SK-N-SH treated with all-trans-retinoic acid at 6 μM for 48 hours (cell line): ENCODE results near the gene CALML3.

ENCODE experiments used
- ATAC-seq: fragments of 200-7000 bp; cut with Tn5 transposase; 3 replicates; pipeline ENCODE4 v1.9.1; 2020; ENCODE audit warnings: mild to moderate bottlenecking, moderate library complexity
- ARNTL ChIP-seq: fragments of 450-650 bp; formaldehyde crosslinking; IDR thresholded peaks from 2 replicates; pipeline ENCODE4 v1.5.0; 2020; ENCODE audit warnings: low read depth, mild to moderate bottlenecking, moderate library complexity, borderline replicate concordance
- BACH2 ChIP-seq: fragments of 250-450 bp; sonication (Bioruptor Pico); IDR thresholded peaks from 2 replicates; pipeline ENCODE4 v1.9.0; 2021; ENCODE audit warnings: mild to moderate bottlenecking, borderline replicate concordance
- CREB5 ChIP-seq: fragments of 250-450 bp; sonication (Bioruptor Pico); IDR thresholded peaks from 2 replicates; pipeline ENCODE4 v1.5.1; 2020; ENCODE audit warnings: low read depth, mild to moderate bottlenecking, moderate library complexity
- CSDC2 ChIP-seq: fragments of 250-450 bp; sonication (Bioruptor Pico); IDR thresholded peaks from 2 replicates; pipeline ENCODE4 v1.5.0; 2020; ENCODE audit warnings: mild to moderate bottlenecking, moderate library complexity
- ESRRG ChIP-seq: fragments of 250-450 bp; sonication (Bioruptor Pico); IDR thresholded peaks from 2 replicates; pipeline ENCODE4 v1.6.1; 2021; ENCODE audit warnings: mild to moderate bottlenecking
- ISL1 ChIP-seq: fragments of 250-450 bp; sonication (Bioruptor Pico); IDR thresholded peaks from 2 replicates; pipeline ENCODE4 v2.1.2; 2022; ENCODE audit warnings: mild to moderate bottlenecking, moderate library complexity
- OSR1 ChIP-seq: fragments of 250-450 bp; sonication (Bioruptor Pico); IDR thresholded peaks from 2 replicates; pipeline ENCODE4 v1.8.0; 2022; ENCODE audit warnings: moderate library complexity, mild to moderate bottlenecking, inconsistent platforms
- PATZ1 ChIP-seq: fragments of 250-450 bp; sonication (Bioruptor Pico); IDR thresholded peaks from 2 replicates; pipeline ENCODE4 v1.8.0; 2020; ENCODE audit warnings: mild to moderate bottlenecking, moderate library complexity, borderline replicate concordance
- POU6F1 ChIP-seq: fragments of 250-450 bp; sonication (Bioruptor Pico); IDR thresholded peaks from 2 replicates; pipeline ENCODE4 v1.8.0; 2021; ENCODE audit warnings: low read depth, mild to moderate bottlenecking, moderate library complexity, borderline replicate concordance
- PPARA ChIP-seq: fragments of 250-450 bp; sonication (Bioruptor Pico); IDR thresholded peaks from 2 replicates; pipeline ENCODE4 v1.5.0; 2020; ENCODE audit warnings: mild to moderate bottlenecking, borderline replicate concordance
- RARB ChIP-seq: fragments of 250-450 bp; sonication (Bioruptor Pico); IDR thresholded peaks from 2 replicates; pipeline ENCODE4 v1.8.0; 2021; ENCODE audit warnings: mild to moderate bottlenecking, moderate library complexity
- SNAI2 ChIP-seq: fragments of 250-450 bp; sonication (Bioruptor Pico); IDR thresholded peaks from 2 replicates; pipeline ENCODE4 v1.5.0; 2020; ENCODE audit warnings: mild to moderate bottlenecking, moderate library complexity
- TCF4 ChIP-seq: fragments of 250-450 bp; sonication (Bioruptor Pico); IDR thresholded peaks from 2 replicates; pipeline ENCODE4 v1.8.0; 2021; ENCODE audit warnings: mild to moderate bottlenecking, moderate library complexity, borderline replicate concordance
- TOX ChIP-seq: fragments of 250-450 bp; sonication (Bioruptor Pico); IDR thresholded peaks from 2 replicates; pipeline ENCODE4 v1.8.0; 2021; ENCODE audit warnings: mild to moderate bottlenecking, moderate library complexity, borderline replicate concordance
- TSHZ2 ChIP-seq: fragments of 250-450 bp; sonication (Bioruptor Pico); IDR thresholded peaks from 2 replicates; pipeline ENCODE4 v1.5.0; 2020; ENCODE audit warnings: mild to moderate bottlenecking, moderate library complexity
- ZC3H10 ChIP-seq: fragments of 250-450 bp; sonication (Bioruptor Pico); IDR thresholded peaks from 2 replicates; pipeline ENCODE4 v1.5.1; 2021; ENCODE audit warnings: mild to moderate bottlenecking, moderate library complexity
- ZFP3 ChIP-seq: fragments of 250-450 bp; sonication (Bioruptor Pico); IDR thresholded peaks from 2 replicates; pipeline ENCODE4 v1.5.0; 2020; ENCODE audit warnings: mild to moderate bottlenecking, moderate library complexity
- ZFP30 ChIP-seq: fragments of 450-650 bp; formaldehyde crosslinking; IDR thresholded peaks from 2 replicates; pipeline ENCODE4 v1.5.0; 2022; ENCODE audit warnings: mild to moderate bottlenecking, moderate library complexity
- ZNF565 ChIP-seq: fragments of 450-650 bp; formaldehyde crosslinking; conservative IDR thresholded peaks from 2 replicates; pipeline ENCODE4 v1.5.0; 2020; ENCODE audit warnings: low read depth, mild to moderate bottlenecking, moderate library complexity
- ZNF70 ChIP-seq: fragments of 450-650 bp; formaldehyde crosslinking; IDR thresholded peaks from 2 replicates; pipeline ENCODE4 v1.5.0; 2020; ENCODE audit warnings: mild to moderate bottlenecking, moderate library complexity
- ZNF8 ChIP-seq: fragments of 450-650 bp; formaldehyde crosslinking; IDR thresholded peaks from 2 replicates; pipeline ENCODE4 v1.5.0; 2020; ENCODE audit warnings: mild to moderate bottlenecking, moderate library complexity

Gene CALML3

GRCh38 chr10:5490032-5490431 is 34.7 kb upstream of the CALML3 start:
- TF ChIP-seq ZNF70 (CRISPR knock-in tag) (no peak), ARNTL (CRISPR knock-in tag) (no peak), RARB (CRISPR knock-in tag) (no peak), ZFP30 (no peak)
- no peak for ATAC-seq

GRCh38 chr10:5490698-5491464 is 33.9 kb upstream of the CALML3 start:
- no peak for ATAC-seq
- TF ChIP-seq ZNF565 (CRISPR knock-in tag) (no peak), BACH2 (CRISPR knock-in tag) (no peak), PPARA (CRISPR knock-in tag) (no peak), ISL1 (no peak), ZFP30 (no peak), PATZ1 (CRISPR knock-in tag) (no peak), ZNF8 (CRISPR knock-in tag) (no peak), TOX (CRISPR knock-in tag) (no peak), ZC3H10 (CRISPR knock-in tag) (no peak), ARNTL (CRISPR knock-in tag) (no peak), ZNF70 (CRISPR knock-in tag) (no peak), CSDC2 (CRISPR knock-in tag) (no peak), CREB5 (CRISPR knock-in tag) (no peak), SNAI2 (CRISPR knock-in tag) (no peak), ESRRG (CRISPR knock-in tag) (no peak), OSR1 (CRISPR knock-in tag) (no peak), TSHZ2 (CRISPR knock-in tag) (no peak)

GRCh38 chr10:5491477-5491876 is 33.3 kb upstream of the CALML3 start:
- TF ChIP-seq OSR1 (CRISPR knock-in tag) (no peak), ESRRG (CRISPR knock-in tag) (no peak), TSHZ2 (CRISPR knock-in tag) (no peak), ISL1 (no peak), CREB5 (CRISPR knock-in tag) (no peak), ZNF565 (CRISPR knock-in tag) (no peak), ZFP3 (no peak), TCF4 (CRISPR knock-in tag) (no peak), POU6F1 (CRISPR knock-in tag) (no peak)
- TF ChIP-seq, all 23 proteins: peak for 0
- no peak for ATAC-seq
